HepG2 (cell line): ENCODE results near the gene BIRC2. TPM values are rescaled to one million over a fixed set of nuclear protein-coding genes. Genes with fewer than 3 reads are reported as not detected.

ENCODE experiments used
- ARID5B ChIP-seq: IDR thresholded peaks from 2 replicates; pipeline ENCODE4 v1.4.0; 2020; ENCODE audit warnings: mild to moderate bottlenecking, missing genetic modification reagents
- ATF7 ChIP-seq, 2 experiments: fragments of 450-650 bp in 1 of 2; sonication (generic) in 1 of 2; formaldehyde crosslinking in 1 of 2; IDR thresholded peaks; 2 replicates each; pipeline versions ENCODE4 v1.4.0 to v1.6.1; 2016 to 2020; ENCODE audit warnings: antibody characterized with exemption in 1 of 2, mild to moderate bottlenecking in 1 of 2, missing genetic modification reagents in 1 of 2
- BRCA1 ChIP-seq: sonication (generic); formaldehyde crosslinking; IDR thresholded peaks from 2 replicates; pipeline ENCODE4 v1.4.0; 2020; ENCODE audit warnings: missing genetic modification reagents
- ELF3 ChIP-seq: IDR thresholded peaks from 2 replicates; pipeline ENCODE4 v1.6.1; 2016; ENCODE audit warnings: missing genetic modification reagents, missing compliant biosample characterization
- ERF ChIP-seq: IDR thresholded peaks from 2 replicates; pipeline ENCODE4 v1.6.1; 2018; ENCODE audit warnings: missing biosample characterization, missing genetic modification reagents
- JDP2 ChIP-seq: sonication (generic); formaldehyde crosslinking; IDR thresholded peaks from 2 replicates; pipeline ENCODE4 v1.8.1; 2022; ENCODE audit warnings: missing genetic modification reagents, borderline replicate concordance
- MIXL1 ChIP-seq: IDR thresholded peaks from 2 replicates; pipeline ENCODE4 v1.6.1; 2016
- MTERF4 ChIP-seq: sonication (generic); formaldehyde crosslinking; IDR thresholded peaks from 2 replicates; pipeline ENCODE4 v1.8.0; 2023; ENCODE audit warnings: mild to moderate bottlenecking, missing genetic modification reagents
- MTF2 ChIP-seq: sonication (generic); formaldehyde crosslinking; IDR thresholded peaks from 2 replicates; pipeline ENCODE4 v1.5.0; 2020; ENCODE audit warnings: missing genetic modification reagents, borderline replicate concordance
- NR0B2 ChIP-seq: sonication (generic); formaldehyde crosslinking; IDR thresholded peaks from 2 replicates; pipeline ENCODE4 v1.4.0; 2020; ENCODE audit warnings: mild to moderate bottlenecking, missing genetic modification reagents
- NR2F1 ChIP-seq, 2 experiments: fragments of 450-650 bp in 1 of 2; formaldehyde crosslinking in 1 of 2; IDR thresholded peaks; 2 replicates each; pipeline versions ENCODE4 v1.5.0 to v1.6.1; 2016 to 2020; ENCODE audit warnings: mild to moderate bottlenecking in 1 of 2, missing compliant biosample characterization in 1 of 2, missing genetic modification reagents in 1 of 2, moderate library complexity in 1 of 2
- RAD21 ChIP-seq: fragments of 450-650 bp; formaldehyde crosslinking; IDR thresholded peaks from 2 replicates; pipeline ENCODE4 v1.5.0; 2020; ENCODE audit warnings: mild to moderate bottlenecking
- SIX1 ChIP-seq: sonication (generic); formaldehyde crosslinking; IDR thresholded peaks from 2 replicates; pipeline ENCODE4 v1.4.0; 2020; ENCODE audit warnings: missing genetic modification reagents, borderline replicate concordance
- SOX13 ChIP-seq, 3 experiments: fragments of 450-650 bp in 1 of 3; sonication (generic) in 1 of 3; formaldehyde crosslinking in 1 of 3; IDR thresholded peaks in 2 of 3; conservative IDR thresholded peaks in 1 of 3; 2 replicates each; pipeline versions ENCODE4 v1.5.0 to v1.6.1; 2016 to 2020; ENCODE audit warnings: antibody characterized with exemption in 1 of 3, mild to moderate bottlenecking in 1 of 3, missing compliant biosample characterization in 1 of 3, missing genetic modification reagents in 1 of 3, moderate library complexity in 1 of 3
- TAF1 ChIP-seq: sonication (generic); formaldehyde crosslinking; IDR thresholded peaks from 2 replicates; pipeline ENCODE4 v1.4.0; 2020; ENCODE audit warnings: missing genetic modification reagents
- TBP ChIP-seq: sonication (generic); formaldehyde crosslinking; IDR thresholded peaks from 2 replicates; pipeline ENCODE4 v1.5.0; 2020; ENCODE audit warnings: missing genetic modification reagents
- TEAD3 ChIP-seq: optimal IDR thresholded peaks from 2 replicates; pipeline ENCODE3; 2016; ENCODE audit warnings: borderline replicate concordance
- TP53 ChIP-seq: sonication (generic); formaldehyde crosslinking; conservative IDR thresholded peaks from 2 replicates; pipeline ENCODE4 v1.4.0; 2020; ENCODE audit warnings: missing genetic modification reagents
- XRCC5 ChIP-seq: fragments of 200-400 bp; formaldehyde crosslinking; optimal IDR thresholded peaks from 2 replicates; pipeline ENCODE3; 2017; ENCODE audit warnings: mild to moderate bottlenecking, low read length
- ZBTB25 ChIP-seq: IDR thresholded peaks from 2 replicates; pipeline ENCODE4 v1.6.1; 2018; ENCODE audit warnings: missing genetic modification reagents
- ZNF260 ChIP-seq: sonication (generic); formaldehyde crosslinking; IDR thresholded peaks from 2 replicates; pipeline ENCODE4 v1.4.0; 2020; ENCODE audit warnings: missing genetic modification reagents, low read depth, mild to moderate bottlenecking, borderline replicate concordance
- ZNF530 ChIP-seq: sonication (generic); formaldehyde crosslinking; IDR thresholded peaks from 2 replicates; pipeline ENCODE4 v1.5.0; 2020; ENCODE audit warnings: low read depth, mild to moderate bottlenecking, missing genetic modification reagents
- ZNF576 ChIP-seq: sonication (generic); formaldehyde crosslinking; IDR thresholded peaks from 2 replicates; pipeline ENCODE4 v1.4.0; 2020; ENCODE audit warnings: mild to moderate bottlenecking, missing genetic modification reagents
- ZNF616 ChIP-seq: sonication (generic); formaldehyde crosslinking; IDR thresholded peaks from 2 replicates; pipeline ENCODE4 v1.5.0; 2020; ENCODE audit warnings: low read depth, mild to moderate bottlenecking, missing genetic modification reagents
- ZNF629 ChIP-seq: sonication (generic); formaldehyde crosslinking; conservative IDR thresholded peaks from 2 replicates; pipeline ENCODE4 v1.5.0; 2020; ENCODE audit warnings: missing genetic modification reagents
- polyA plus RNA-seq, 8 experiments: library from polyadenylated mRNA; depleted of rRNA in 3 of 8; stranded (reverse) in 7 of 8; unstranded in 1 of 8; fragments of >200 nt; fragmentation: Illumina TruSeq in 4 of 8; extraction: Trizol in 4 of 8; gene quantifications; 2 replicates each; pipeline versions ENCODE4 v1.2.1 to v1.2.3, GENCODE V29; 2011 to 2016; ENCODE audit warnings: low read depth in 4 of 8, missing spikeins in 1 of 8, mixed read lengths in 1 of 8; ENCODE audit not compliant: insufficient read depth in 1 of 8
- total RNA-seq, 5 experiments: library from RNA; depleted of rRNA; stranded (reverse); fragments of >200 nt; fragmentation: Illumina TruSeq; extraction: Trizol; gene quantifications; 2 replicates each; pipeline ENCODE4 v1.2.3, GENCODE V29; 2016; ENCODE audit warnings: low read depth in 1 of 5

The BIRC2 gene
- total and polyA plus RNA-seq, 2 of the 13 experiments (the other 11 are each of a cell fraction or from before 2014, with no cell fraction given): 61.7 to 62.2 TPM

- no peak for TF ChIP-seq SIX1 (CRISPR knock-in tag)
- peak; percentile 44 for TF ChIP-seq TEAD3
- TF ChIP-seq NR2F1 (CRISPR knock-in tag; IDR thresholded peaks at IDR 0.05): no peak
- no peak for TF ChIP-seq ZNF260 (CRISPR knock-in tag)
- no peak for TF ChIP-seq ZBTB25 (CRISPR knock-in tag)
- no peak for TF ChIP-seq ATF7 (IDR thresholded peaks at IDR 0.05)
- TF ChIP-seq ATF7 (CRISPR knock-in tag; IDR thresholded peaks at IDR 0.05): no peak
- no peak for TF ChIP-seq SOX13 (IDR thresholded peaks at IDR 0.05)
- 0 out of 4 replicates have a peak, but pooled peaks of 1 of the 2 experiments have one; percentile 17 for TF ChIP-seq SOX13 (CRISPR knock-in tag; conservative IDR thresholded peaks at IDR 0.05 in 1 of 2, IDR thresholded peaks at IDR 0.05 in 1 of 2)
- no peak for TF ChIP-seq JDP2 (CRISPR knock-in tag)
- TF ChIP-seq BRCA1 (CRISPR knock-in tag): no peak
- peak; percentile 44; the same call in 1 of the 2 replicates for TF ChIP-seq ARID5B (CRISPR knock-in tag)
- no peak for TF ChIP-seq MTERF4 (CRISPR knock-in tag)
- no peak for TF ChIP-seq TAF1 (CRISPR knock-in tag)
- no peak for TF ChIP-seq ZNF530 (CRISPR knock-in tag)
- no peak for TF ChIP-seq ZNF576 (CRISPR knock-in tag)
- peak; percentile 65 for TF ChIP-seq RAD21 (CRISPR knock-in tag)
- no peak for TF ChIP-seq ZNF629 (CRISPR knock-in tag)
- peak; percentile 22 for TF ChIP-seq XRCC5
- TF ChIP-seq TBP: no peak
- TF ChIP-seq MIXL1 (CRISPR knock-in tag): peak; percentile 82
- peak; percentile 30; the same call in 1 of the 2 replicates for TF ChIP-seq ELF3 (CRISPR knock-in tag)
- no peak for TF ChIP-seq MTF2
- TF ChIP-seq ZNF616: no peak
- no peak for TF ChIP-seq TP53 (CRISPR knock-in tag)
- TF ChIP-seq ERF (CRISPR knock-in tag): peak; percentile 64; the same call in 1 of the 2 replicates
- TF ChIP-seq NR0B2 (CRISPR knock-in tag): no peak
Observed at GRCh38 chr11:102341844-102342318, 5.1 kb upstream of the BIRC2 start (continued).
